Parathyroid adenoma (tissue), 2 donors: ENCODE data around the gene C2CD4C.

Source experiments
- H2AFZ ChIP-seq: fragments of 300-600 bp; sonication (generic); one replicate; pipeline ENCODE4 v1.7.0; 2017; ENCODE audit warnings: antibody characterized with exemption, mild to moderate bottlenecking
- H3K27ac ChIP-seq: fragments of 300-600 bp; sonication (generic); one replicate; pipeline ENCODE4 v1.7.0; 2017
- H3K27me3 ChIP-seq: fragments of 300-600 bp; sonication (generic); one replicate; pipeline ENCODE4 v1.7.0; 2017; ENCODE audit warnings: low read length; ENCODE audit not compliant: control insufficient read depth, insufficient read depth
- H3K36me3 ChIP-seq: fragments of 300-600 bp; sonication (generic); one replicate; pipeline ENCODE4 v1.7.0; 2017; ENCODE audit warnings: low read length; ENCODE audit not compliant: control insufficient read depth, insufficient read depth
- H3K4me1 ChIP-seq: fragments of 300-600 bp; sonication (generic); one replicate; pipeline ENCODE4 v1.7.0; 2017; ENCODE audit warnings: control low read depth
- H3K4me2 ChIP-seq: fragments of 300-600 bp; sonication (generic); one replicate; pipeline ENCODE4 v1.7.0; 2017; ENCODE audit warnings: low read length
- H3K4me3 ChIP-seq: fragments of 300-600 bp; sonication (generic); one replicate; pipeline ENCODE4 v1.7.0; 2017; ENCODE audit warnings: low read depth, low read length
- H3K79me2 ChIP-seq: fragments of 300-600 bp; sonication (generic); one replicate; pipeline ENCODE4 v1.7.0; 2017; ENCODE audit warnings: control low read depth
- H3K9ac ChIP-seq: fragments of 300-600 bp; sonication (generic); one replicate; pipeline ENCODE4 v1.7.0; 2017; ENCODE audit warnings: mild to moderate bottlenecking
- H3K9me3 ChIP-seq: fragments of 300-600 bp; sonication (generic); one replicate; pipeline ENCODE4 v1.7.0; 2017; ENCODE audit warnings: low read length; ENCODE audit not compliant: control insufficient read depth
- TF ChIP-seq, protein P1 (sequence below): fragments of 300-600 bp; sonication (generic); IDR thresholded peaks from one replicate; pipeline ENCODE4 v1.7.0; 2017; ENCODE audit warnings: antibody characterized with exemption, mild to moderate bottlenecking
- donor health status: primary hyperparathyroidism.

C2CD4C gene

DNA sequence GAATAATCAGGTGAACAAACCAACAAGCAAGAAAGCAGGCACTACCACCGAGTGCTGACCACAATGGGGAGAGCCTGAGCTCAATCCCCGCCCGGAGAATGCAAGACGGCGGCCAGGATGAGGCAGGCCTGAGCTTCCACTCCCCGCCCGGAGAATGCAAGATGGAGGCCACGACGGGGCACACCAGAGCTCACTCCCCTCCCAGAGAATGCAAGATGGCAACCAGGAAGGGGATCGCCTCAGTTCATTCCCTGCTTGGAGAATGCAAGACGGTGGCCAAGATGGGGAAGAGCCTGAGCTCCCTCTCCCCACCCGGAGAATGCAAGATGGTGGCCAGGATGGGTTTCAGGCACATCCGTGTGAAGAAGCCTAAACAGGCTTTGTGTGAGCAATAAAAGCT lies 39.7 kb downstream of the C2CD4C start:
- Histone ChIP-seq H3K36me3 (no peaks in the 10 kb centered on the region), H3K4me1 (no peaks in the 10 kb centered on the region), H3K79me2 (no peaks in the 10 kb centered on the region), H2AFZ (no peak overlapping the region), H3K4me2 (no peak overlapping the region), H3K9me3 (no peaks in the 10 kb centered on the region), H3K27ac (no peak overlapping the region), H3K27me3 (no peaks in the 10 kb centered on the region), H3K9ac (no peak overlapping the region), H3K4me3 (no peak overlapping the region)
- TF ChIP-seq, protein P1, sequence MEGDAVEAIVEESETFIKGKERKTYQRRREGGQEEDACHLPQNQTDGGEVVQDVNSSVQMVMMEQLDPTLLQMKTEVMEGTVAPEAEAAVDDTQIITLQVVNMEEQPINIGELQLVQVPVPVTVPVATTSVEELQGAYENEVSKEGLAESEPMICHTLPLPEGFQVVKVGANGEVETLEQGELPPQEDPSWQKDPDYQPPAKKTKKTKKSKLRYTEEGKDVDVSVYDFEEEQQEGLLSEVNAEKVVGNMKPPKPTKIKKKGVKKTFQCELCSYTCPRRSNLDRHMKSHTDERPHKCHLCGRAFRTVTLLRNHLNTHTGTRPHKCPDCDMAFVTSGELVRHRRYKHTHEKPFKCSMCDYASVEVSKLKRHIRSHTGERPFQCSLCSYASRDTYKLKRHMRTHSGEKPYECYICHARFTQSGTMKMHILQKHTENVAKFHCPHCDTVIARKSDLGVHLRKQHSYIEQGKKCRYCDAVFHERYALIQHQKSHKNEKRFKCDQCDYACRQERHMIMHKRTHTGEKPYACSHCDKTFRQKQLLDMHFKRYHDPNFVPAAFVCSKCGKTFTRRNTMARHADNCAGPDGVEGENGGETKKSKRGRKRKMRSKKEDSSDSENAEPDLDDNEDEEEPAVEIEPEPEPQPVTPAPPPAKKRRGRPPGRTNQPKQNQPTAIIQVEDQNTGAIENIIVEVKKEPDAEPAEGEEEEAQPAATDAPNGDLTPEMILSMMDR: no peak

DNA sequence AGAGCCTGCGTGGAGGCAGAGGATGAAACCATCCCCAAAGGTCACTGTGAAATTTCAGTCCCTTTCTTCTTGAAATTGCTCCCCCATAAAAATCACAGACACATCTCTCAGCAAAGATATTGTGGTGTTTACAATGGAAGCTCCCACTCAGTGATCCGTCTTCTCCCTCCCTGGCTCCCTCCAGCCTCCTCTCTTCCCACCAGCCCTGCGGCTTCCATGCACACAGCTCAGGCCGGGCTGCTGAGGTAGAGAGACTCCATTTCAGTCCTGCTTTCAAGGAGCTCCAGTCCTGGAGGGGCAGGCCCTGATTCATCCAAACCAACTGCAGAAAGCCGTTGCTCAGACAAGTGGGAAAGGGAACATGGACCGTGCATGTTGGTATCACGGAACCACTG lies 40.3 kb downstream of the C2CD4C start:
- Histone ChIP-seq H3K9me3 (no peaks in the 10 kb centered on the region), H3K27ac (no peak overlapping the region), H3K9ac (no peak overlapping the region), H3K27me3 (no peaks in the 10 kb centered on the region), H3K4me3 (no peak overlapping the region), H3K4me1 (no peaks in the 10 kb centered on the region), H3K4me2 (no peak overlapping the region), H3K79me2 (no peaks in the 10 kb centered on the region), H2AFZ (no peak overlapping the region), H3K36me3 (no peaks in the 10 kb centered on the region)
- TF ChIP-seq, protein P1: no peak

DNA sequence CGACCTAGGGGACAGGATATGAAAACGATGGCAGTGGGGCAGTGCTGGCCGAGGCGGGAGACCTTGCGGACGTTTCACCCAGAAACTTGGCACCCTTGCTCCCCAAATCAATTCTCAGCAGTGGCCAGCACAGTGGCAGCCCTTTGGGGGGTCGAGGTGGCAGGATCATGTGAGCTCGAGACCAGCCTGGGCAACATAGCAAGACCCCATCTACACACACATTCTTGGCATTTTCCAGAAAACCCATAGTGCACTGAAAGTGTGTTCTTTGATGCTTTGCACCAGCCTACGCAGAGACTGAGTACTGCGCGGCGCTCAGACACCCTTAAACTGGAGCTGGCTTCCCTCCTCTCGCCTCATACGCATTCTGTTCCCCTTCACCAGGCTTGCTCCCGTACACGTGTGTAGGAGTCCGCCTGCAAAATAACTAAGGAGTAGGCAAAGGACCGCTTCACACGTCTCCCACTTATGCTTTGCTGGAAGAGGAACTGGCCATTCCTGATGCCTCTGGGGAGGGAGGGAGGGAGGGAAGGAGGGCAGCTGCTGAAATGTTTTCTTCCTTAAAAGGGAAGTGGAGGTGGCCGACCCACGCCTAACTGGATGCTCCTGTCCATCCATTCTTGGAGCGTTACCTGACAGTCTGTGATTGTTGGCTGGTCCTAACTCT lies 40.9 kb downstream of the C2CD4C start:
- Histone ChIP-seq H3K9me3 (no peaks in the 10 kb centered on the region), H3K4me3 (no peak overlapping the region), H3K27ac (no peak overlapping the region), H3K79me2 (no peaks in the 10 kb centered on the region), H3K36me3 (no peaks in the 10 kb centered on the region), H3K4me2 (no peak overlapping the region), H3K4me1 (no peaks in the 10 kb centered on the region), H2AFZ (no peak overlapping the region), H3K9ac (no peak overlapping the region), H3K27me3 (no peaks in the 10 kb centered on the region)
- TF ChIP-seq, protein P1: no peak

DNA sequence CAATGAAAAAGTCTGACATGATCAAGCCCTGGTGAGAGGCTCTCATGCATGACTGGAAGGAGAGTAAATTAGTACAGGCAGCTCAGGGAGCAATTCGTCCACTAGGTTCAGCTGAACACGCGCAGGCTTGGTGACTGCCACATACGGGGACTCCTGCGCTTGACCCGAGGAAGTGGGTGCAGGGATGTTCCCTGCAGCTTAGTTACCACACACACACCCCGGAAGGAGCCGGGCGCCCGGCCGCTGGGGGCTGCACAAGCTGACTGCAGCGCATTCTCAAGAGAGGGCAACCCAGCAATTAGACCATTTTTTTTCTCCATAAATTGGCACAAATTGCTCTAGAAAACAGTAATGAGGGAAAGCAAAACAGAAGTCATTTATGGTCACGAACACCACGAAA lies 41.4 kb downstream of the C2CD4C start:
- H3K9ac ChIP-seq: no peak overlapping the region
- H3K27ac ChIP-seq: no peak overlapping the region
- H3K4me2 ChIP-seq: no peak overlapping the region
- H3K4me1 ChIP-seq: no peaks in the 10 kb centered on the region
- TF ChIP-seq, protein P1: no peak
- H3K4me3 ChIP-seq: no peak overlapping the region
- H3K36me3 ChIP-seq: no peaks in the 10 kb centered on the region
- no peaks in the 10 kb centered on the region for H3K9me3 ChIP-seq
- H3K79me2 ChIP-seq: no peaks in the 10 kb centered on the region
- no peaks in the 10 kb centered on the region for H3K27me3 ChIP-seq
- H2AFZ ChIP-seq: no peak overlapping the region

DNA sequence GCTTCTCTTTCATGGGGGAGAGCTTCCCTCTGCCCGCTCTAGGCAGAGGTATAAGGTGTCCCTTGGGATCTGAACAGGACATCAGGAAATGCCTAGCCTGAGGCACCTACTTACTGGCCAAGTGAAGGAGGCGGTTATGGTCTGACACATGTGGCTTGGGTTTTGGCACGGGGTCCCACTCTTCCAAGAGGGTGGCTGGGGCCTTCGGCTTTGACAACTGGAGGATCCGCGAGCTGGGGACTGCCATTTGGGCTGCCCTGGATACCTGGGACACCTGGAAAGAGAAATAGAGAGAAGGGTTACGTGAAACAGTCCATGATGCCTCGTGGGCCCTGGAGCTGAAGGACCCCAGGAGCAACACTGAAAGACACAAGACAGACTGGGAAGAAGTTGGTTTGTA lies 42.0 kb downstream of the C2CD4C start:
- H3K79me2 ChIP-seq: no peaks in the 10 kb centered on the region
- H2AFZ ChIP-seq: no peak overlapping the region
- H3K27me3 ChIP-seq: no peaks in the 10 kb centered on the region

More for the DNA sequence above, 42.0 kb downstream of the C2CD4C start:
- Histone ChIP-seq H3K4me2 (no peak overlapping the region), H3K36me3 (no peaks in the 10 kb centered on the region), H3K9ac (no peak overlapping the region), H3K9me3 (no peaks in the 10 kb centered on the region), H3K4me3 (no peak overlapping the region), H3K4me1 (no peaks in the 10 kb centered on the region), H3K27ac (no peak overlapping the region)
- TF ChIP-seq, protein P1: no peak
